B cell (primary cell): ENCODE data around the gene TOR1A. TPM values are rescaled to one million over a fixed set of nuclear protein-coding genes. Genes with fewer than 3 reads are reported as not detected.
"Not testable (repeated sequence)": the region's sequence is repeated elsewhere in the genome, so short reads cannot be mapped to it uniquely, and the experiment has no call there.

Experiments
- ATAC-seq: fragments of 200-7000 bp; cut with Tn5 transposase; one replicate; pipeline ENCODE4 v1.10.0; 2021; ENCODE audit warnings: low read depth, mild to moderate bottlenecking, moderate number of reproducible peaks, moderate library complexity
- CTCF ChIA-PET: fragments of 350-600 bp; sonication (Branson Sonifier 250); formaldehyde crosslinking; loops from one replicate; lab custom pipeline; 2021; ENCODE audit warnings: antibody characterized with exemption, inconsistent platforms; lab: Charles Lee
- POLR2A ChIA-PET: fragments of 350-600 bp; sonication (Branson Sonifier 250); formaldehyde crosslinking; loops from one replicate; lab custom pipeline; 2021; ENCODE audit warnings: antibody characterized with exemption; lab: Charles Lee
- DNase-seq: peaks from one replicate; pipeline ENCODE4 v3.0.0; 2013
- H2AFZ ChIP-seq: 2 replicates; pipeline ENCODE4 v1.6.1; 2012; ENCODE audit warnings: mild to moderate bottlenecking, low read depth, low read length; ENCODE audit not compliant: insufficient read depth, poor library complexity, severe bottlenecking
- H3K27ac ChIP-seq, 2 donors: 1 replicate in 1 of 2; 2 replicates in 1 of 2; pipeline ENCODE4 v1.5.1; 2012 to 2013; ENCODE audit warnings: low read length in 2 of 2, mild to moderate bottlenecking in 2 of 2, moderate library complexity in 1 of 2
- H3K27me3 ChIP-seq, 4 experiments: fragments of 200-600 bp in 1 of 4; sonication (generic) in 1 of 4; replicated peaks in 1 of 4; 1 replicate in 2 of 4; 2 replicates in 2 of 4; pipeline versions ENCODE4 v1.6.1 to v1.7.0; 2013 to 2016; ENCODE audit warnings: low read length in 3 of 4, mild to moderate bottlenecking in 2 of 4, mixed read lengths in 1 of 4, moderate library complexity in 1 of 4; ENCODE audit not compliant: insufficient read depth in 4 of 4, control insufficient read depth in 3 of 4; ENCODE audit errors: control extremely low read depth in 1 of 4
- H3K36me3 ChIP-seq, 2 experiments: replicated peaks in 1 of 2; 1 replicate in 1 of 2; 2 replicates in 1 of 2; pipeline versions ENCODE4 v1.6.1 to v1.7.1; 2013; ENCODE audit warnings: low read length in 1 of 2; ENCODE audit not compliant: insufficient read depth in 2 of 2, control insufficient read depth in 1 of 2; ENCODE audit errors: control extremely low read depth in 1 of 2, extremely low read depth in 1 of 2
- H3K4me1 ChIP-seq, 2 donors: fragments of 200-600 bp in 1 of 2; sonication (generic) in 1 of 2; 1 replicate in 1 of 2; 2 replicates in 1 of 2; pipeline versions ENCODE4 v1.5.1 to v1.6.1; 2013 to 2017; ENCODE audit warnings: low read length in 2 of 2; ENCODE audit not compliant: control insufficient read depth in 2 of 2, insufficient read depth in 2 of 2
- H3K4me2 ChIP-seq: replicated peaks from 2 replicates; pipeline ENCODE3; 2012; ENCODE audit warnings: mild to moderate bottlenecking, low read depth, low read length; ENCODE audit not compliant: poor library complexity, severe bottlenecking
- H3K4me3 ChIP-seq, 5 experiments: fragments of 200-600 bp in 1 of 5; sonication (generic) in 1 of 5; 1 replicate in 3 of 5; 2 replicates in 2 of 5; pipeline versions ENCODE4 v1.5.1 to v1.7.0; 2011 to 2016; ENCODE audit warnings: low read length in 4 of 5, mild to moderate bottlenecking in 4 of 5, low read depth in 2 of 5, control low read depth in 1 of 5, moderate library complexity in 1 of 5; ENCODE audit not compliant: insufficient read depth in 1 of 5; ENCODE audit errors: control extremely low read depth in 1 of 5, extremely low read depth in 1 of 5
- H3K79me2 ChIP-seq: fragments of 200-600 bp; sonication (generic); one replicate; pipeline ENCODE4 v1.6.0; 2016; ENCODE audit warnings: low read length; ENCODE audit not compliant: control insufficient read depth, insufficient read depth
- H3K9ac ChIP-seq: fragments of 200-600 bp; sonication (generic); 2 replicates; pipeline ENCODE4 v1.6.1; 2017; ENCODE audit warnings: mild to moderate bottlenecking, low read length, moderate library complexity
- H3K9me3 ChIP-seq, 3 donors: one replicate each; pipeline versions ENCODE4 v1.6.1 to v1.7.1; 2013; ENCODE audit warnings: low read length in 2 of 3; ENCODE audit not compliant: control insufficient read depth in 2 of 3, insufficient read depth in 1 of 3; ENCODE audit errors: control extremely low read depth in 1 of 3
- H4K20me1 ChIP-seq: 2 replicates; pipeline ENCODE4 v1.6.0; 2012; ENCODE audit warnings: mild to moderate bottlenecking, low read length; ENCODE audit not compliant: insufficient read depth, control insufficient read depth, poor library complexity, severe bottlenecking
- H3K27ac Mint-ChIP-seq: one replicate; pipeline ENCODE4 v1.8.0; 2021; ENCODE audit warnings: mixed read lengths
- H3K27me3 Mint-ChIP-seq: one replicate; pipeline ENCODE4 v1.8.0; 2021; ENCODE audit warnings: mixed read lengths
- H3K4me1 Mint-ChIP-seq: one replicate; pipeline ENCODE4 v1.8.0; 2021; ENCODE audit warnings: mixed read lengths
- H3K4me3 Mint-ChIP-seq: one replicate; pipeline ENCODE4 v1.8.0; 2021; ENCODE audit warnings: mixed read lengths
- H3K9me3 Mint-ChIP-seq: one replicate; pipeline ENCODE4 v1.8.0; 2022; ENCODE audit warnings: mixed read lengths; ENCODE audit not compliant: insufficient read depth
- CTCF ChIP-seq: fragments of 200-600 bp; IDR thresholded peaks from one replicate; pipeline ENCODE4 v1.8.0; 2022; ENCODE audit warnings: antibody characterized with exemption, mild to moderate bottlenecking
- EZH2 ChIP-seq: IDR thresholded peaks from 2 replicates; pipeline ENCODE4 v1.6.1; 2012; ENCODE audit warnings: borderline replicate concordance, low read depth, mild to moderate bottlenecking, moderate library complexity, low read length; ENCODE audit not compliant: insufficient read depth, poor library complexity, severe bottlenecking
- WGBS: methylation state at CpG from one replicate; pipeline ENCODE4 v1.1.5; 2013; ENCODE audit warnings: missing lambda C conversion rate; ENCODE audit not compliant: insufficient coverage; 5-methylcytosine and 5-hydroxymethylcytosine counted together
- intact Hi-C: fragments of 100-400 bp; cut with micrococcal nuclease; formaldehyde crosslinking; loops from one replicate; pipeline ENCODE4 v1.10.0; 2022
- polyA plus RNA-seq: library from polyadenylated mRNA; depleted of rRNA; stranded (reverse); fragments of >200 nt; gene quantifications from 2 replicates; pipeline ENCODE4 v1.2.3, GENCODE V29; 2012
- total RNA-seq, 2 donors: library from RNA; stranded (reverse); fragments of 120-200 nt in 1 of 2; gene quantifications; 1 replicate in 1 of 2; 2 replicates in 1 of 2; pipeline versions ENCODE4 v1.2.3 to v1.2.4, GENCODE V29; 2013 to 2022

Gene TOR1A
- total and polyA plus RNA-seq, 2 donors (not counting 1 experiment from before 2014, with no cell fraction given) = 28.6 to 30.3 TPM

GRCh38 chr9:129776938-129777768 is 46.8 kb downstream of the TOR1A start:
- H3K27ac Mint-ChIP-seq = no peak overlapping the region
- peaks cover 26% of the 10 kb centered on the region for H3K27me3 Mint-ChIP-seq
- no peak overlapping the region for H3K4me2 ChIP-seq
- ATAC-seq (no peak), DNase-seq (no peak)
- no peak for TF ChIP-seq CTCF
- no peak for TF ChIP-seq EZH2
- no peak overlapping the region for H3K4me3 ChIP-seq
- no peaks in the 10 kb centered on the region for H3K9me3 Mint-ChIP-seq
- H3K27me3 ChIP-seq = peaks cover 0 to 35% (median 7%) of the 10 kb centered on the region in 4 experiments
- no peak overlapping the region for H3K9ac ChIP-seq
- H3K4me1 ChIP-seq = no peaks in the 10 kb centered on the region
- no peaks in the 10 kb centered on the region for H3K4me1 Mint-ChIP-seq
- CTCF ChIA-PET = interaction anchor here (0.9 to 1.1 kb wide), 2 partner anchors 13 kb away, joined by 3 to 4 read pairs; no protein-coding TSS in a partner anchor
- no peak overlapping the region for H3K4me3 Mint-ChIP-seq
- POLR2A ChIA-PET = no interaction called here
- WGBS = 10% methylated on average over 16 of the region's 16 CpGs
- no peak overlapping the region for H2AFZ ChIP-seq
- H3K36me3 ChIP-seq = no peaks in the 10 kb centered on the region
- H3K9me3 ChIP-seq = no peaks in the 10 kb centered on the region
- no peaks in the 10 kb centered on the region for H3K79me2 ChIP-seq
- H4K20me1 ChIP-seq = no peaks in the 10 kb centered on the region
- intact Hi-C loops = no loop called here
- no peak overlapping the region for H3K27ac ChIP-seq

GRCh38 chr9:129776566-129776937 is 47.4 kb downstream of the TOR1A start:
- no peaks in the 10 kb centered on the region for H3K4me1 Mint-ChIP-seq
- POLR2A ChIA-PET = no interaction called here
- CTCF ChIA-PET = interaction anchor here (0.7 to 0.9 kb wide), 2 partner anchors 14 to 38 kb away, joined by 3 read pairs; no protein-coding TSS in a partner anchor
- Histone ChIP-seq H3K9me3 (no peaks in the 10 kb centered on the region), H3K4me1 (no peaks in the 10 kb centered on the region), H2AFZ (no peak overlapping the region), H3K27ac (no peak overlapping the region), H3K4me3 (no peak overlapping the region), H3K36me3 (no peaks in the 10 kb centered on the region), H3K4me2 (no peak overlapping the region), H4K20me1 (no peaks in the 10 kb centered on the region), H3K79me2 (no peaks in the 10 kb centered on the region), H3K27me3 (peaks cover 0 to 35% (median 7%) of the 10 kb centered on the region in 4 experiments), H3K9ac (no peak overlapping the region)
- ATAC-seq (no peak), DNase-seq (no peak)
- H3K4me3 Mint-ChIP-seq = no peak overlapping the region
- H3K9me3 Mint-ChIP-seq = no peaks in the 10 kb centered on the region
- TF ChIP-seq EZH2 = no peak
- no peak for TF ChIP-seq CTCF
- H3K27me3 Mint-ChIP-seq = peaks cover 26% of the 10 kb centered on the region
- 89% methylated on average over 8 of the region's 8 CpGs for WGBS
- H3K27ac Mint-ChIP-seq = no peak overlapping the region
- intact Hi-C loops = no loop called here

- no CpG with 5 or more reads among the region's 4 CpGs for WGBS
- H3K9me3 ChIP-seq, H2AFZ ChIP-seq, ATAC-seq, H4K20me1 ChIP-seq, POLR2A ChIA-PET, H3K4me3 ChIP-seq, H3K36me3 ChIP-seq, H3K4me3 Mint-ChIP-seq, H3K79me2 ChIP-seq, intact Hi-C loops, H3K27ac Mint-ChIP-seq, DNase-seq, H3K4me2 ChIP-seq, H3K9ac ChIP-seq, H3K9me3 Mint-ChIP-seq, H3K4me1 ChIP-seq, H3K4me1 Mint-ChIP-seq, H3K27ac ChIP-seq: not testable (repeated sequence)
- H3K27me3 ChIP-seq = peaks cover 0 to 35% (median 7%) of the 10 kb centered on the region in 4 experiments
- CTCF ChIA-PET = interaction anchor here (0.7 to 0.9 kb wide), 2 partner anchors 14 to 37 kb away, joined by 3 read pairs; no protein-coding TSS in a partner anchor
- peaks cover 25% of the 10 kb centered on the region for H3K27me3 Mint-ChIP-seq
These were observed 47.8 kb downstream of the TOR1A start for GRCh38 chr9:129776096-129776495.
